Tibial nerve (tissue), 4 donors: ENCODE results near the gene ANKZF1. TPM values are rescaled to one million over a fixed set of nuclear protein-coding genes. Genes with fewer than 3 reads are reported as not detected.

Source experiments
- DNase-seq, 2 donors: peaks; one replicate each; pipeline ENCODE4 v3.0.0-alpha.2; 2019; ENCODE audit warnings: low spot score in 2 of 2
- H3K27ac ChIP-seq, 4 donors: fragments of 200-600 bp; sonication (generic) in 3 of 4; one replicate each; pipeline ENCODE4 v1.5.1; 2017 to 2019; ENCODE audit warnings: mild to moderate bottlenecking in 1 of 4
- H3K27me3 ChIP-seq, 2 donors: fragments of 200-600 bp; sonication (generic) in 1 of 2; one replicate each; pipeline versions ENCODE4 v1.5.1 to v1.6.0; 2017 to 2019
- H3K36me3 ChIP-seq, 3 donors: fragments of 200-600 bp; sonication (generic); one replicate each; pipeline ENCODE4 v1.5.1; 2018 to 2019
- H3K4me1 ChIP-seq, 4 donors: fragments of 200-600 bp; sonication (generic) in 3 of 4; one replicate each; pipeline ENCODE4 v1.5.1; 2017 to 2019
- H3K4me3 ChIP-seq, 4 donors: fragments of 200-600 bp; sonication (generic) in 3 of 4; one replicate each; pipeline ENCODE4 v1.5.1; 2017 to 2019; ENCODE audit warnings: mild to moderate bottlenecking in 1 of 4, moderate library complexity in 1 of 4
- H3K9me3 ChIP-seq, 4 donors: fragments of 200-600 bp; sonication (generic) in 3 of 4; one replicate each; pipeline ENCODE4 v1.5.1; 2017 to 2019
- EP300 ChIP-seq, 2 donors: sonication (generic); formaldehyde crosslinking; IDR thresholded peaks; one replicate each; pipeline ENCODE4 v1.6.1; 2017; ENCODE audit warnings: antibody characterized with exemption in 2 of 2, mild to moderate bottlenecking in 1 of 2
- POLR2A ChIP-seq, 2 donors: fragments of 450-650 bp; IDR thresholded peaks; one replicate each; pipeline ENCODE4 v1.6.1; 2017; ENCODE audit warnings: antibody characterized with exemption in 2 of 2, mild to moderate bottlenecking in 2 of 2, moderate library complexity in 2 of 2
- WGBS, 2 donors: methylation state at CpG; one replicate each; pipeline ENCODE4 v1.1.5; 2018; 5-methylcytosine and 5-hydroxymethylcytosine counted together
- total RNA-seq, 4 donors: library from RNA; depleted of rRNA; stranded (reverse); fragments of >200 nt; gene quantifications; one replicate each; pipeline ENCODE4 v1.1.0, GENCODE V29; 2016
- TF ChIP-seq, protein P1 (sequence below), 5 experiments: fragments of 200-600 bp in 3 of 5; fragments of 450-650 bp in 2 of 5; sonication (generic) in 3 of 5; IDR thresholded peaks; one replicate each; pipeline ENCODE4 v1.5.1; 2016 to 2019; ENCODE audit warnings: antibody characterized with exemption in 5 of 5, mild to moderate bottlenecking in 3 of 5, moderate library complexity in 2 of 5

The ANKZF1 gene
- total RNA-seq, 4 donors from 2014 or later, result 84.5 to 106 (median 97.6) TPM

DNA sequence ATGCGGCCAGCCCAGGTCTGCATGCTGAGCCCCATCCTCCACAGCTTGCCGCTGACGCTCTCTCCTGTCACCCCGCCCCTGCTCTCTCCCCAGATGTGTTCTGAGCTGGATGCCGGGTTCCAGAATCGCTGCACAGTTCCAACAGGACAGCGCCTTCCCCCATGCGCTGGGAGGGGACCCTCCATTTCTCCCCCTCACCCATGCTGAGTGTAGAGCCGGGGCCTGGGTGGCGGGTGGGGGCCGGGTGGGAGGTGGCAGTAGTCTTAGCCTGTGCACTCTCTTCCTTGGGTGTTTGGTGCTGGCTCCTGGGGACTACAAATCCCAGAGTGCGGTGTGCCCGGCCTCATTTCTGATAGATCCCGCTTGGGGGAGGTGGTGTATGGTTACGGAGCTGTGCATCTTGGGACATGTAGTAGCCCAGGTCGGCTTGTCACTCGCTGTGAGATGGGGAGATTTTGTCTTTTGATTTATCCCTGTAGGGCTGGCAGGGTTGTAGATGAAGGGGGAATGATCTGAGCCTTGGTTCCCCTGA is 56.4 kb downstream of the ANKZF1 start:
- WGBS, 2 donors, result 48 to 49% methylated on average over 14 to 16 of the region's 17 CpGs
- Histone ChIP-seq H3K4me3 (no peak overlapping the region), H3K27me3 (no peaks in the 10 kb centered on the region), H3K36me3 (peaks cover 0 to 48% (median 6%) of the 10 kb centered on the region in 3 donors), H3K9me3 (no peaks in the 10 kb centered on the region), H3K27ac (peak overlapping the region; percentile 76 to 100 (median 100)), H3K4me1 (peaks cover 0 to 97% (median 48%) of the 10 kb centered on the region in 4 donors)
- DNase-seq, result peak; percentile 57 to 65
- TF ChIP-seq, protein P1, sequence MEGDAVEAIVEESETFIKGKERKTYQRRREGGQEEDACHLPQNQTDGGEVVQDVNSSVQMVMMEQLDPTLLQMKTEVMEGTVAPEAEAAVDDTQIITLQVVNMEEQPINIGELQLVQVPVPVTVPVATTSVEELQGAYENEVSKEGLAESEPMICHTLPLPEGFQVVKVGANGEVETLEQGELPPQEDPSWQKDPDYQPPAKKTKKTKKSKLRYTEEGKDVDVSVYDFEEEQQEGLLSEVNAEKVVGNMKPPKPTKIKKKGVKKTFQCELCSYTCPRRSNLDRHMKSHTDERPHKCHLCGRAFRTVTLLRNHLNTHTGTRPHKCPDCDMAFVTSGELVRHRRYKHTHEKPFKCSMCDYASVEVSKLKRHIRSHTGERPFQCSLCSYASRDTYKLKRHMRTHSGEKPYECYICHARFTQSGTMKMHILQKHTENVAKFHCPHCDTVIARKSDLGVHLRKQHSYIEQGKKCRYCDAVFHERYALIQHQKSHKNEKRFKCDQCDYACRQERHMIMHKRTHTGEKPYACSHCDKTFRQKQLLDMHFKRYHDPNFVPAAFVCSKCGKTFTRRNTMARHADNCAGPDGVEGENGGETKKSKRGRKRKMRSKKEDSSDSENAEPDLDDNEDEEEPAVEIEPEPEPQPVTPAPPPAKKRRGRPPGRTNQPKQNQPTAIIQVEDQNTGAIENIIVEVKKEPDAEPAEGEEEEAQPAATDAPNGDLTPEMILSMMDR (IDR thresholded peaks at IDR 0.05), result no peak
- TF ChIP-seq POLR2A (IDR thresholded peaks at IDR 0.05), result no peak
- TF ChIP-seq EP300 (IDR thresholded peaks at IDR 0.05), result no peak

Other genes with a start within 250 kb of the ANKZF1 start
- gene FEV, start 244.6 kb upstream of the ANKZF1 start, total RNA-seq, result not detected
- not detected for gene CRYBA2, start 236.4 kb upstream of the ANKZF1 start, total RNA-seq
- gene CFAP65, start 188.3 kb upstream of the ANKZF1 start, total RNA-seq, result not detected
- under 1 TPM in 1 of 4 donors, not detected in 3; 0.63 TPM for gene IHH, start 168.9 kb upstream of the ANKZF1 start, total RNA-seq
- 10 to 100 TPM; 12.9 to 27.4 (median 17.6) TPM for gene NHEJ1, start 69.0 kb upstream of the ANKZF1 start, total RNA-seq
- gene SLC23A3, start 59.8 kb upstream of the ANKZF1 start, total RNA-seq, result under 1 TPM in 3 of 4 donors, not detected in 1; 0.21 to 0.98 (median 0.30) TPM
- gene CNPPD1, start 52.9 kb upstream of the ANKZF1 start, total RNA-seq, result 10 to 100 TPM; 38.8 to 51.3 (median 49.4) TPM
- 10 to 100 TPM; 45.8 to 59.4 (median 54.3) TPM for gene RETREG2, start 51.5 kb upstream of the ANKZF1 start, total RNA-seq
- 10 to 100 TPM; 30.3 to 58.8 (median 50.5) TPM for gene ZFAND2B, start 23.0 kb upstream of the ANKZF1 start, total RNA-seq
- 10 to 100 TPM; 22.7 to 43.2 (median 36.1) TPM for gene ABCB6, start 10.8 kb upstream of the ANKZF1 start, total RNA-seq
- gene ATG9A, start 170 bp upstream of the ANKZF1 start, total RNA-seq, result 10 to 100 TPM; 23.4 to 40.0 (median 30.5) TPM
- 10 to 100 TPM in 2 of 4 donors, 1 to 10 TPM in 2; 6.7 to 13.1 (median 9.6) TPM for gene GLB1L, start 15.6 kb downstream of the ANKZF1 start, total RNA-seq
- gene STK16, start 15.7 kb downstream of the ANKZF1 start, total RNA-seq, result 10 to 100 TPM in 3 of 4 donors, 1 to 10 TPM in 1; 9.6 to 17.7 (median 15.3) TPM
- gene TUBA4B, start 23.4 kb downstream of the ANKZF1 start, total RNA-seq, result not detected
- gene TUBA4A, start 24.1 kb downstream of the ANKZF1 start, total RNA-seq, result 10 to 100 TPM in 1 of 4 donors, 1 to 10 TPM in 3; 8.0 to 24.6 (median 9.4) TPM
- 100 to 1,000 TPM in 3 of 4 donors, 10 to 100 TPM in 1; 95.7 to 106 (median 102) TPM for gene DNAJB2, start 49.6 kb downstream of the ANKZF1 start, total RNA-seq
- not detected for gene PTPRN, start 79.6 kb downstream of the ANKZF1 start, total RNA-seq
- not detected for gene RESP18, start 102.9 kb downstream of the ANKZF1 start, total RNA-seq
- 10 to 100 TPM; 35.2 to 88.1 (median 52.6) TPM for gene DNPEP, start 158.1 kb downstream of the ANKZF1 start, total RNA-seq
- 10 to 100 TPM; 20.7 to 50.4 (median 25.0) TPM for gene DES, start 188.6 kb downstream of the ANKZF1 start, total RNA-seq
- gene SPEG, start 205.0 kb downstream of the ANKZF1 start, total RNA-seq, result 10 to 100 TPM in 1 of 4 donors, 1 to 10 TPM in 3; 6.7 to 10.2 (median 8.1) TPM